HL-60/S4 (cell line): ENCODE measurements around the gene RNU6-9.

Experiments
- in situ Hi-C: fragments of 300-500 bp; cut with MboI; formaldehyde crosslinking; loops from 2 replicates; pipeline ENCODE4 v1.14.3; 2022; ENCODE audit warnings: low sequenced_read_pairs

Gene RNU6-9

DNA sequence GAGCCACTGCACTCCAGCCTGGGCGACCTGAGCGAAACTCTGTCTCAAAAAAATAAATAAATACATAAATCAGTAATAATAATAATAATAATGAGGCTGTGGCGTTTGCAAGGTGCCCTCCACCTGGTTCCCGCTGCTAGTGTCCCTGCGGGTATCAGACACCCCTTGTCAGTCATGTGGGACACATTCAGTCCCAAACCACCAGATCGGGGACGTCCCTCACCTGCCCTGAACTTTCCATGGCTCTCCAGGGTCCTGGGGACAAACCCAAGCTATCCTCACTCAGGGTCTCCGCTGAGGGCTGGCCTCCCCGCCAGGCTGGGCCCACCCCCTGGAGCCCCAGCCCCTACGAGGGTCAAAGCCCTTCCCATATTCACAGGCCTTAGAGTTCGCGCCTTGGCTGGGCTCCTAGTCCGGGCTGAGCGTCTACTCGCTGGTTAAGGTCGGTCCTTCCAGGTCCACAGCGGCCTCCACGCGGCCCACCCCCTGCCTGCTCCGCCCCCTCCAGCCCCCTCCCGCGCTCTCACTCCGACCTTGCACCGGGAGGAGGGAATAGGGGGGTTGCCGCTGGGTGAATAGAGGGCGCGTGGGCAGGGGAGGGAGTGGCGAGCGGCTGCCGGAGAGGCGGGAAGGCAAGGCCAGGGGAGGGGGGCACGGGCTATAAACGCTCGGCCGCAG is 23.5 kb downstream of the RNU6-9 start:
- in situ Hi-C loops, result no loop called here

- in situ Hi-C loops, result no loop called here
Observed at GRCh38 chr19:917323-918151, 24.3 kb downstream of the RNU6-9 start, which contains the start of gene KISS1R. Gene KISS1R (plus strand): TSS chr19:917333. CDS start chr19:917503, 170 bp downstream.

GRCh38 chr19:918152-918437 is 24.8 kb downstream of the RNU6-9 start:
- in situ Hi-C loops, result no loop called here

- in situ Hi-C loops, result no loop called here
Observed at GRCh38 chr19:918481-919198, 25.4 kb downstream of the RNU6-9 start.

GRCh38 chr19:919199-920050 is 26.1 kb downstream of the RNU6-9 start:
- in situ Hi-C loops, result loop anchor here (5.0 to 10.0 kb wide), 3 partner anchors 63 to 325 kb away; partner anchors contain the start of genes ATP5F1D, MIDN and WDR18

- in situ Hi-C loops, result loop anchor here (5.0 to 10.0 kb wide), 3 partner anchors 62 to 325 kb away; partner anchors contain the start of genes ATP5F1D, MIDN and WDR18
Observed at GRCh38 chr19:920051-920864, 27.0 kb downstream of the RNU6-9 start.

- in situ Hi-C loops, result loop anchor here (5.0 to 10.0 kb wide), 3 partner anchors 58 to 320 kb away; partner anchors contain the start of genes ATP5F1D, MIDN and WDR18
Observed at GRCh38 chr19:924553-925086, 31.3 kb downstream of the RNU6-9 start.

GRCh38 chr19:925087-925525 is 31.8 kb downstream of the RNU6-9 start:
- in situ Hi-C loops, result loop anchor here (10.0 kb wide), 1 partner anchor 320 kb away; the partner anchor contains the start of genes ATP5F1D and MIDN

GRCh38 chr19:925526-926322 is 32.4 kb downstream of the RNU6-9 start, which contains the start of gene ARID3A:
Gene ARID3A (plus strand): TSS chr19:926035. CDS start chr19:929529, 3,494 bp downstream.
- in situ Hi-C loops, result loop anchor here (10.0 kb wide), 1 partner anchor 319 kb away; the partner anchor contains the start of genes ATP5F1D and MIDN

GRCh38 chr19:926323-926588 is 33.0 kb downstream of the RNU6-9 start:
- in situ Hi-C loops, result loop anchor here (10.0 kb wide), 1 partner anchor 319 kb away; the partner anchor contains the start of genes ATP5F1D and MIDN

GRCh38 chr19:926589-927350 is 33.5 kb downstream of the RNU6-9 start:
- in situ Hi-C loops, result loop anchor here (10.0 kb wide), 1 partner anchor 318 kb away; the partner anchor contains the start of genes ATP5F1D and MIDN

GRCh38 chr19:927351-927779 is 34.1 kb downstream of the RNU6-9 start:
- in situ Hi-C loops, result loop anchor here (10.0 kb wide), 1 partner anchor 317 kb away; the partner anchor contains the start of genes ATP5F1D and MIDN

GRCh38 chr19:927780-928401 is 34.6 kb downstream of the RNU6-9 start:
- in situ Hi-C loops, result loop anchor here (10.0 kb wide), 1 partner anchor 317 kb away; the partner anchor contains the start of genes ATP5F1D and MIDN

- in situ Hi-C loops, result loop anchor here (10.0 kb wide), 1 partner anchor 316 kb away; the partner anchor contains the start of genes ATP5F1D and MIDN
Observed at GRCh38 chr19:928471-929202, 35.4 kb downstream of the RNU6-9 start.

DNA sequence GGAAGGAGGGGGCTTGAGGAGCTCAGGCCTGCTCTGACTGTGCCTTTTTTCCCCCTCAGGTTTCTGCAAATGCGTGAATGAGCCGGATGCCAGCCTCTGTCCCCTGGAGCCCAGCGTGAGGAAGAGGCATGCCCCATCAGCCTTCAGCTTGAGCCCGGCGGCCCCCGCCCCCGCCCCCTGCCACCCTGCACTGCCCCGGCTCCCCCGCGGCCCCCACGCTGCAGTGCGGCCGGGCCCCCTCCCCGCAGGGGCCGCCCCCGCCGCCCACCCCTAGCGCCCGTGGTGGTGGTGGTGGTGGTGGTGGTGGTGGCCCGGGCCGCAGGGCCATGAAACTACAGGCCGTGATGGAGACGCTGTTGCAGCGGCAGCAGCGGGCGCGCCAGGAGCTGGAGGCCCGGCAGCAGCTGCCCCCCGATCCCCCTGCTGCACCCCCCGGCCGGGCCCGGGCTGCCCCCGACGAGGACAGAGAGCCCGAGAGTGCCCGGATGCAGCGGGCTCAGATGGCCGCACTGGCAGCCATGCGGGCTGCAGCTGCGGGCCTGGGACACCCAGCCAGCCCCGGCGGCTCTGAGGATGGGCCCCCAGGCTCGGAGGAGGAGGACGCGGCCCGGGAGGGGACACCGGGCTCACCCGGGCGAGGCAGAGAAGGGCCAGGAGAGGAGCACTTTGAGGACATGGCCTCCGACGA is 36.1 kb downstream of the RNU6-9 start:
- in situ Hi-C loops, result loop anchor here (10.0 kb wide), 1 partner anchor 315 kb away; the partner anchor contains the start of genes ATP5F1D and MIDN
